Measurements from ENCODE around the gene OGFR. TPM values are rescaled to one million over a fixed set of nuclear protein-coding genes. Genes with fewer than 3 reads are reported as not detected.

The OGFR gene
- total RNA-seq, 4 donors from 2014 or later: 32.1 to 54.1 (median 42.5) TPM

DNA sequence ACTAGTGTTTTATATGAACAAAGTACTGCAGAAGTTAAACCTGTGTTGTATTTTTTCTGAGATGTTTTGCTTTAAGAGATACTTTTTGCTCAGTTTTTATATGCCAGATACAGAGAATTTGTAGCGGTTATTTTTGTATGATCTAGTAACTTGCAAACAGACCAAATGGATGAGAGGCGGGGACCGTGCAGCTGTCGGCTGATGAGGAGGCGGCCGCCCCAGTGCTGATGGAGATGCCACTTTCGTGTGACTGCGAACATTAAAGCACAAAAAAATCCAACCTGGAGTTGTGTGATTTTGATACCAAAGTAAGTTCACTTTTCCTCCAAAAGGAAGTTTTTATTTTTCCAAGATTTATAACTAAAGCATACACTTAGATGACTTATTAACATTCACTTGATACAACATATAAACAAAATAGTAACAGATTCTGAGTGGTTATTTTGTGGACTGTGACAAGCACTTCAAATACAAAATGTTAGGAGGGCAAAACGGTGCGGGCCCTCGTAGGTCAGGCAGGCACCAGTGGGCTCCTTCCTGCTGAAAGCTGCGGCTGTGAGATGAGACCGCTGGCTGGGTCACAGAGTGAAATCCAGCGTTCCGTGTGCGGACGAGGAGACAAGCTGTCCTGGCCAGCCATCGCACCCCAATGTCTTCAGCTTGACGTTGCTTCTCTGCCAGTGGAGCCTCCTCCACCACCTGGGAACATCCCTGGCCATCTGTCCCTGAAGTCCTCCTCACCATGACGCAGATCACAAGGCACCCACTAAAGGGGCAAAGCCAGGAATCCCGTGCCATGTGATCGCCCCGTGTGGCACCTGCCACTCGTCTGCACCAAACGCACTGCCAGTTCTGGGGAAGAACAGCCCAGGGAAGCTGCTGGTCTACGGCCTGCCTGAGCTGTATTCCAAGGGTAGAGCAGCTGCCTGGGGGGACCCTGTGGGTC is 4.0 kb upstream of the OGFR start:
- peaks cover 39% of the 10 kb centered on the region for H3K36me3 ChIP-seq
- no peaks in the 10 kb centered on the region for H3K9me3 ChIP-seq
- TF ChIP-seq EP300 (IDR thresholded peaks at IDR 0.05) (no peak), POLR2AphosphoS5 (IDR thresholded peaks at IDR 0.05) (no peak)
- WGBS: 92% methylated on average over 20 of the region's 26 CpGs
- no peak overlapping the region for H3K27ac ChIP-seq
- no peaks in the 10 kb centered on the region for H3K27me3 ChIP-seq
- H3K4me3 ChIP-seq: no peak overlapping the region
- DNase-seq (ENCODE audit: low spot score in 2 of 2): no peak
- H3K4me1 ChIP-seq: peaks cover 32% of the 10 kb centered on the region

DNA sequence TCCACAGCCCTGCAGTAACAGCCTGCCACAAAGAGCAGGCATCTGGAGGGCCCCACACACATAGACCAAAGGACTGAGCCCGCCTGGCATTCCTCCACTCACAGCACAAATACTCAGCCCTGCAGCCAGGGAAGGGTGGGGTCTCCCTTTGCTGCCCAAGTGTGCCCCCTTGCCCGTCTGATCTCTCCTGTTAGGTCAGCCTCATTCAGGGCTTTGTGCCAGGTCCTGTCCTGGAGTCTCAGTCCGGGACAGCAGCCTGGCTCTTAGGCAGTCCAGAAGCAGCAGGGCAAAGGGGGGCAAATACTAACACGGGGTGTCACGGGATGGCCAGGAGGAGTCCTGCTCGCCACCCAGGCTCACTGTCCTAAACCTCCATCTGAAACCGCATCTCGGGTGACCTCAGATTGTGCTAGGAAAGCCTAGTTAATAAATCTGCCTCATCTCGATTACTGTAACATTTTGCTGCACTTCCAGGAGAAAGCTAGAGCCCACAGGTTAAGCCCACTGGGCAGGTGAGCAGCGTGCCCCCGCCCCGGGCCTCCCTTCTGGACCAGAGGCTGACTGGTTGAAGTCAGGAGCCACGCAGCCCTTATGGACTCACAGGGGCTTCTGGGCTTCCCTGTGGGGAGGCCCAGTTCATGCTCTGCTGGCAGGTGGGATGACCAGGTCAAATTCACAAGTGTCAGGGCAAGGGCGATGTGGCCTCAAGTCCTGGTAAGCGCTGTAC is 3.2 kb upstream of the OGFR start:
- Histone ChIP-seq H3K27ac (no peak overlapping the region), H3K4me3 (no peak overlapping the region)
- 60% methylated on average over 1 of the region's 15 CpGs for WGBS

DNA sequence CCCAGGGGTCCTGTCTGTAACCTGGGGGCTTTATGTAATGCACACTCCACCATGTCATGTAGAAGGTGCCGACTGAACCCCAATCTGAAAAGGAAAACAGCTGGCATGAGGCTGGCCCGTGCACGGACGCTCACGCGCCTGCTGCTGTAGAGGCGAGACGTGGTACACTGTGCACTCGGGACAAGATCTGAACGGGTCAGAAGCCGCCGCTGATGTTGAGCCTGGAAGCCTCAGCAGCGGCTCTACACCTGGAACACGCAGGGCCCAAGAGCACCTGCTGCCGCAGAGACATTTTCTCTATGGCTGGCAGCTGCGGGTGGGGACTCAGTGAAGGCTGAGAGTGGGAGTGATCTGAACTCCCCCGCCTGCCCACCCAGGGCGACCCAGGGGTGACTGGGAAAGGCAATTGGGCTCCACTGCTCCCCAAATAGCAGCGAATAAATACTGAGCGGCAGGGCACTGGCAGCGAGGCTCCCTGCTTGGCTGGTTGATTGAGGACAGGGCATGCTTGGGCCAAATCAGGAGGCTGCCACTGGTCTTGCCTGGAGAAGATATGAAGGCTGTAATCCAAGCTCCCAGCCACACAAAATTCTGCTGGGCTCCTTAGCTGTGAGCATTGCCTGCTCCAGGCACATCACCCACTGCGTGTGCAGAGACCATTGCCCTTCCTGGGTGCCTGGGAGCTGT is 2.5 kb upstream of the OGFR start:
- H3K4me1 ChIP-seq: peaks cover 38% of the 10 kb centered on the region
- 81% methylated on average over 11 of the region's 22 CpGs for WGBS
- H3K27me3 ChIP-seq: no peaks in the 10 kb centered on the region
- H3K36me3 ChIP-seq: peaks cover 40% of the 10 kb centered on the region
- DNase-seq (ENCODE audit: low spot score in 2 of 2): no peak
- no peak overlapping the region for H3K27ac ChIP-seq
- H3K9me3 ChIP-seq: no peaks in the 10 kb centered on the region
- TF ChIP-seq POLR2AphosphoS5 (IDR thresholded peaks at IDR 0.05) (no peak), POLR2A (IDR thresholded peaks at IDR 0.05) (no peak), EP300 (IDR thresholded peaks at IDR 0.05) (no peak)
- TF ChIP-seq, protein P1, sequence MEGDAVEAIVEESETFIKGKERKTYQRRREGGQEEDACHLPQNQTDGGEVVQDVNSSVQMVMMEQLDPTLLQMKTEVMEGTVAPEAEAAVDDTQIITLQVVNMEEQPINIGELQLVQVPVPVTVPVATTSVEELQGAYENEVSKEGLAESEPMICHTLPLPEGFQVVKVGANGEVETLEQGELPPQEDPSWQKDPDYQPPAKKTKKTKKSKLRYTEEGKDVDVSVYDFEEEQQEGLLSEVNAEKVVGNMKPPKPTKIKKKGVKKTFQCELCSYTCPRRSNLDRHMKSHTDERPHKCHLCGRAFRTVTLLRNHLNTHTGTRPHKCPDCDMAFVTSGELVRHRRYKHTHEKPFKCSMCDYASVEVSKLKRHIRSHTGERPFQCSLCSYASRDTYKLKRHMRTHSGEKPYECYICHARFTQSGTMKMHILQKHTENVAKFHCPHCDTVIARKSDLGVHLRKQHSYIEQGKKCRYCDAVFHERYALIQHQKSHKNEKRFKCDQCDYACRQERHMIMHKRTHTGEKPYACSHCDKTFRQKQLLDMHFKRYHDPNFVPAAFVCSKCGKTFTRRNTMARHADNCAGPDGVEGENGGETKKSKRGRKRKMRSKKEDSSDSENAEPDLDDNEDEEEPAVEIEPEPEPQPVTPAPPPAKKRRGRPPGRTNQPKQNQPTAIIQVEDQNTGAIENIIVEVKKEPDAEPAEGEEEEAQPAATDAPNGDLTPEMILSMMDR (IDR thresholded peaks at IDR 0.05): no peak
- H3K4me3 ChIP-seq: no peak overlapping the region

More for the DNA sequence above, 3.2 kb upstream of the OGFR start:
- Histone ChIP-seq H3K27me3 (no peaks in the 10 kb centered on the region), H3K4me1 (peaks cover 35% of the 10 kb centered on the region), H3K9me3 (no peaks in the 10 kb centered on the region), H3K36me3 (peaks cover 39% of the 10 kb centered on the region)
- TF ChIP-seq POLR2AphosphoS5 (IDR thresholded peaks at IDR 0.05) (no peak), EP300 (IDR thresholded peaks at IDR 0.05) (no peak), POLR2A (IDR thresholded peaks at IDR 0.05) (no peak)
- TF ChIP-seq, protein P1 (IDR thresholded peaks at IDR 0.05): no peak
- no peak for DNase-seq (ENCODE audit: low spot score in 2 of 2)

DNA sequence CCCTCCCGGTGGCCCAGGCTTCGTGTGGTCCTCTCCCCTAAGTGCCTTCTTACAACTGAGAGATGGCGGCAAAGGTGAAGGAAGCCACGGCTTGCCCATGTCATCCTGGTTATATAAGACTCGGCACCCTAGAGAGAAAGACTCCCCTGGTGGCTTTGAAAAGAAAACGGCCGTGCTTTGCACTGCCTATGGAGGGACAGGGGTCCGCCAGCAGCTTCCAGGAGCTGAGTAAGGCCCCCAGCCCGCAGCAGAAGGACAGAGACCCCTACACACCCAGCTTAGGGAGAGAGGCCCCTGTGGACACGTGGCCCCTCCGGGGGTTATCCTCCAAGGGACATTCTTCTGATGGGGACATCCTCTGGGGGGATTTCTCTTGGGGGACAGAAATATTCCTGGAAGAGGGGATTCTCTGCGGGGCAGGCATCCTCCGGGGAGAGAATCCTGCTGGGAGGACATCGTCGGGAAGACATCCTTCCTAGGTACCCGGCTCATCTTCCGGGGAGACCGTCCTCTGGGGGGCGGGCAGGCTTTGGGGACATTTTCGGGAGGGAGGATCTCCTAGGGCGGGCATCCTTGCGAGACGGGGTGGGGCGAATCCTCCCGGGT is 511 bp upstream of the OGFR start:
- Histone ChIP-seq H3K4me1 (peaks cover 42% of the 10 kb centered on the region), H3K9me3 (no peaks in the 10 kb centered on the region), H3K27me3 (no peaks in the 10 kb centered on the region), H3K4me3 (peak overlapping the region; percentile 100), H3K36me3 (peaks cover 37% of the 10 kb centered on the region), H3K27ac (peak overlapping the region; percentile 88)
- WGBS: 39% methylated on average over 12 of the region's 25 CpGs
- no peak for DNase-seq (ENCODE audit: low spot score in 2 of 2)
- TF ChIP-seq EP300 (IDR thresholded peaks at IDR 0.05): no peak
- TF ChIP-seq, protein P1 (IDR thresholded peaks at IDR 0.05): no peak
- no peak for TF ChIP-seq POLR2A (IDR thresholded peaks at IDR 0.05)
- no peak for TF ChIP-seq POLR2AphosphoS5 (IDR thresholded peaks at IDR 0.05)

DNA sequence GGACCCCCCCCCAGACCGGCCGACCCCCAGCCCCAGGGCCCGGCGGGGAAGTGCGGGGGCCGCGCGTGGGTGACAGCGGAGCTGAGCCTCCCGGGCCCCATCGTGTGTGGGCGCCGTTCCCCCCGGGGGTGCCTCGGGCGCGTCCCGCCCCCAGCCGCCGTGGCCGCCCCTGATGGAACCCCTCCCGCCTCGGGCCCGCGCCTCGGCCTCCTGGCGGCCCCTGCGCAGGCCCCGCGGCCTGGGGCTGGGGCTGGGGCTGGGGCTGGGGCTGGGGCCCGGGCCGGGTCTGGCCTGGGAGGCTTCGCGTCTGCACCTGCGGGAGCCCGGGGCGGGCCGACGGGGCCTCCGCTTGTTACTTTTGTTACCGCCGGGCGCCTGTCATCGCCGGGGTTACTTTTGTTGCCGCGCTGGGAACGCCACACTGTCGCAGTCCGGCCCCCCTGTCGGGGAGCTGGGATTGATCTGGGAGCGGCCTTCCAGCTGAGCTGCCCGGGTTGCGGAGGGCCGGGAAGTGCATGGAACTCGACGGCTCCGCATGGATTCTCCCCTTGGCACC is 598 bp downstream of the OGFR start:
- Histone ChIP-seq H3K27me3 (no peaks in the 10 kb centered on the region), H3K9me3 (no peaks in the 10 kb centered on the region), H3K4me3 (peak overlapping the region; percentile 100), H3K27ac (peak overlapping the region; percentile 88), H3K36me3 (peaks cover 37% of the 10 kb centered on the region), H3K4me1 (peaks cover 42% of the 10 kb centered on the region)
- DNase-seq (ENCODE audit: low spot score in 2 of 2): no peak
- TF ChIP-seq POLR2A (IDR thresholded peaks at IDR 0.05) (no peak), POLR2AphosphoS5 (IDR thresholded peaks at IDR 0.05) (no peak), EP300 (IDR thresholded peaks at IDR 0.05) (no peak)
- TF ChIP-seq, protein P1 (IDR thresholded peaks at IDR 0.05): no peak
- 0% methylated on average over 1 of the region's 58 CpGs for WGBS
